Measurements from ENCODE around the gene GFOD2.

DNA sequence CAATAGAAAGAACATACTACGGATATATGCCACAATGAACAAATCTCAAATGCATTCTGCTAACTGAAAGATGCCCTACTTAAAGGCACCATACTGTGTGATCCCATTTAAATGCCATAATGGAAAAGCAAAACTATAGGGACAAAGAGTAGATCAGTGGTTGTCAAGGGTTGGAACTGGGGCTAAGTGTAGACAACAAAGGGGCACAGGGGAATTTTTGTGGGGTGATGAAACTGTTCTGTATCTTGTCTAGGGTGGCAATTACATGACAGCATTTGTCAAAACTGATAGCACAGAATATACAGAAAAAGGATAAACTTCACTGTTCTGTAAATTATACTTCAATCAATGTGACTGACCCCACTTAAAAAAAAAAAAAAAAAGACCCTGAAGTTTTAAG lies 17.7 kb downstream of the GFOD2 start:
- TF ChIP-seq, protein P1, sequence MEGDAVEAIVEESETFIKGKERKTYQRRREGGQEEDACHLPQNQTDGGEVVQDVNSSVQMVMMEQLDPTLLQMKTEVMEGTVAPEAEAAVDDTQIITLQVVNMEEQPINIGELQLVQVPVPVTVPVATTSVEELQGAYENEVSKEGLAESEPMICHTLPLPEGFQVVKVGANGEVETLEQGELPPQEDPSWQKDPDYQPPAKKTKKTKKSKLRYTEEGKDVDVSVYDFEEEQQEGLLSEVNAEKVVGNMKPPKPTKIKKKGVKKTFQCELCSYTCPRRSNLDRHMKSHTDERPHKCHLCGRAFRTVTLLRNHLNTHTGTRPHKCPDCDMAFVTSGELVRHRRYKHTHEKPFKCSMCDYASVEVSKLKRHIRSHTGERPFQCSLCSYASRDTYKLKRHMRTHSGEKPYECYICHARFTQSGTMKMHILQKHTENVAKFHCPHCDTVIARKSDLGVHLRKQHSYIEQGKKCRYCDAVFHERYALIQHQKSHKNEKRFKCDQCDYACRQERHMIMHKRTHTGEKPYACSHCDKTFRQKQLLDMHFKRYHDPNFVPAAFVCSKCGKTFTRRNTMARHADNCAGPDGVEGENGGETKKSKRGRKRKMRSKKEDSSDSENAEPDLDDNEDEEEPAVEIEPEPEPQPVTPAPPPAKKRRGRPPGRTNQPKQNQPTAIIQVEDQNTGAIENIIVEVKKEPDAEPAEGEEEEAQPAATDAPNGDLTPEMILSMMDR (IDR thresholded peaks at IDR 0.05; ENCODE audit: insufficient read depth, low read depth, low read length), result no peak
- no peak for TF ChIP-seq EZH2 (IDR thresholded peaks at IDR 0.05; ENCODE audit: insufficient read depth, low read length)

All from astrocyte (in vitro differentiated cells and primary cell).